ENCODE measurements around the gene PTK7. TPM values are rescaled to one million over a fixed set of nuclear protein-coding genes. Genes with fewer than 3 reads are reported as not detected.

PTK7 gene
- total and polyA plus RNA-seq, 2 of the 8 experiments (the other 6 are each of a cell fraction or from before 2014, with no cell fraction given) = 110 to 138 TPM

DNA sequence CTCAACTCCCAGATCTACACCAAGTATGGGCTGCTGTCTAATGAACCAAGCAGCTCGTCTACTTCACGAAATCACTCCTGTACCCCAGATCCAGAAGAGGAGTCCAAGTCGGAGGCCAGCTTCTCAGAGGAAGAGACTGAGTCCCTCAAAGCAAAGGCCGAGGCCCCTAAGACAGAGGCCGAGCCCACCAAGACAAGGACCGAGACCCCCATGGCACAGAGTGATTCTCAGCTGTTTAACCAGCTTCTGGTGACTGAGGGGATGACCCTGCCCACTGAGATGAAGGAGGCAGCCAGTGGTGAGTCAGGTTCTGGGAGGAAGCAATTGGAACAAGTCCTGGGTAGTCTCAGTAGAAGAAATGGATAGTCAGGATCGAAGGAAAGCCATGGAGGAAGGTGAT lies 111.7 kb downstream of the PTK7 start:
- Histone ChIP-seq H4K20me1 (replicated peaks in 1 of 2; ENCODE audit: control insufficient read depth in 1 of 2, insufficient read depth in 2 of 2, low read length in 2 of 2) (no peaks in the 10 kb centered on the region), H2BK15ac (ENCODE audit: low read length) (no peak overlapping the region), H2AFZ (ENCODE audit: low read length) (no peak overlapping the region), H3K9ac (replicated peaks in 1 of 4; ENCODE audit: extremely low read depth in 1 of 4, low read depth in 3 of 4, low read length in 3 of 4) (no peak overlapping the region), H3K14ac (ENCODE audit: insufficient read length) (no peak overlapping the region), H3K9me3 (ENCODE audit: insufficient read depth in 2 of 2, low read depth in 1 of 2, low read length in 1 of 2) (no peaks in the 10 kb centered on the region), H2BK12ac (ENCODE audit: low read depth, low read length) (no peak overlapping the region), H2BK20ac (ENCODE audit: low read length) (no peak overlapping the region), H3K23me2 (ENCODE audit: low read depth, low read length) (peaks cover 2% of the 10 kb centered on the region; the same call in 1 of the 2 replicates), H3K4ac (replicated peaks; ENCODE audit: insufficient read length, low read depth, low read length) (no peak overlapping the region), H3K4me2 (ENCODE audit: insufficient read depth in 1 of 2, low read depth in 2 of 2, low read length in 2 of 2) (no peak overlapping the region), H2BK5ac (ENCODE audit: low read depth, low read length) (no peak overlapping the region), H3K4me1 (replicated peaks in 1 of 4; ENCODE audit: control insufficient read depth in 3 of 4, insufficient read depth in 4 of 4, low read length in 3 of 4) (no peaks in the 10 kb centered on the region), H4K8ac (ENCODE audit: extremely low read depth, insufficient read depth, low read length) (no peak overlapping the region), H2BK120ac (replicated peaks; ENCODE audit: low read depth, low read length) (no peak overlapping the region), H3K23ac (ENCODE audit: insufficient read length) (no peak overlapping the region), H3K79me1 (ENCODE audit: low read depth, low read length) (no peaks in the 10 kb centered on the region), H3K36me3 (ENCODE audit: control insufficient read depth in 2 of 4, insufficient read depth in 4 of 4, low read length in 3 of 4) (peaks cover 0 to 3% (median 0%) of the 10 kb centered on the region in 4 experiments; a peak in 1 of 8 replicates), H3K4me3 (ENCODE audit: extremely low read depth in 1 of 4, insufficient read depth in 2 of 4, low read depth in 3 of 4, low read length in 4 of 4) (no peak overlapping the region), H3K18ac (ENCODE audit: extremely low read depth, low read length) (no peak overlapping the region), H3K27me3 (replicated peaks in 1 of 4; ENCODE audit: control insufficient read depth in 3 of 4, extremely low read depth in 1 of 4, insufficient read depth in 3 of 4, low read length in 3 of 4) (no peaks in the 10 kb centered on the region; a peak in 1 of 7 replicates), H4K5ac (ENCODE audit: insufficient read length, low read depth, low read length) (no peak overlapping the region), H3K79me2 (ENCODE audit: control insufficient read depth in 1 of 2, insufficient read depth in 2 of 2, low read length in 2 of 2) (no peaks in the 10 kb centered on the region), H3K56ac (replicated peaks; ENCODE audit: insufficient read length, low read depth, low read length) (no peak overlapping the region), H2AK5ac (ENCODE audit: low read depth, low read length) (no peak overlapping the region), H3K27ac (ENCODE audit: low read depth, low read length) (no peak overlapping the region), H4K91ac (replicated peaks; ENCODE audit: insufficient read length, low read length) (no peak overlapping the region)
- CTCF ChIA-PET (ENCODE audit: partially characterized antibody) = interaction anchor here (1.1 kb wide), 1 partner anchor 121 kb away, joined by 3 read pairs; the partner anchor contains the start of gene CRIP3
- DNase-seq (ENCODE audit: low read depth in 1 of 2, low spot score in 2 of 2) = no peak
- no peak for FAIRE-seq
- TF ChIP-seq HDAC6 (IDR thresholded peaks at IDR 0.05; ENCODE audit: low read depth, low read length) (no peak), RAD21 (IDR thresholded peaks at IDR 0.05 in 1 of 2, conservative IDR thresholded peaks at IDR 0.05 in 1 of 2; ENCODE audit: low read depth in 2 of 2, low read length in 2 of 2) (no peak), GTF2F1 (IDR thresholded peaks at IDR 0.05; ENCODE audit: borderline replicate concordance, low read depth, low read length) (no peak), EP300 (IDR thresholded peaks at IDR 0.05; ENCODE audit: borderline replicate concordance in 1 of 2, low read depth in 2 of 2, low read length in 2 of 2) (no peak)
- TF ChIP-seq, protein P1, sequence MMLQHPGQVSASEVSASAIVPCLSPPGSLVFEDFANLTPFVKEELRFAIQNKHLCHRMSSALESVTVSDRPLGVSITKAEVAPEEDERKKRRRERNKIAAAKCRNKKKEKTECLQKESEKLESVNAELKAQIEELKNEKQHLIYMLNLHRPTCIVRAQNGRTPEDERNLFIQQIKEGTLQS (IDR thresholded peaks at IDR 0.05; ENCODE audit: insufficient read depth, low read depth, low read length) = no peak
- WGBS, 2 experiments (ENCODE audit: extremely low coverage in 1 of 2, insufficient coverage in 1 of 2, insufficient read length in 1 of 2, insufficient replicate concordance in 2 of 2, low coverage in 1 of 2, low lambda C conversion rate in 2 of 2, missing lambda C conversion rate in 1 of 2) = 88% methylated on average over 7 of the region's 7 CpGs; no CpG with 5 or more reads in 1 of the 2 experiments
- POLR2A ChIA-PET (ENCODE audit: partially characterized antibody) = interaction anchor here (1.0 to 1.4 kb wide), 2 partner anchors 16 to 25 kb away, joined by 3 to 6 read pairs; no protein-coding TSS in a partner anchor
